ENCODE results near the gene VASN. TPM values are rescaled to one million over a fixed set of nuclear protein-coding genes. Genes with fewer than 3 reads are reported as not detected.

The VASN gene
- total RNA-seq, 4 donors from 2014 or later: 31.0 to 58.1 (median 32.9) TPM

DNA sequence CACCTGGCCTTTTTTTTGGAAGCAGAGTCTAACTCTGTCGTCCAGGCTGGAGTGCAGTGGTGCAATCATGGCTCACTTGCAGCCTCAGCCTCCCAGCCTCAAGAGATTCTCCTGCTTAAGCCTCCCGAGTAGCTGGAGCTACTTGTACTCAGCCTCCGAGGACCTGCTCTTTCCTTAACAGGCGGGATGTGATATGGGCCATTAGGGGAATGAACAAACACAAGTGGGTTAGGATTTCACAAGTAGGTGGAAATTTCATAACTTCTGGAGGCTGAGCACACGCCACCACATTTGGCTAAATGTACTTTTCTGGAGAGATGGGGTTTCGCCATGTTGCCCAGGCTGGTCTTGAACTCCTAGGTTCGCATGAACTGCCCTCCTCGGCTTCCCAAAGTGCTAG lies 24.6 kb upstream of the VASN start:
- no peak overlapping the region for H3K4me3 ChIP-seq
- H3K4me1 ChIP-seq: peaks cover 0 to 77% (median 29%) of the 10 kb centered on the region in 4 donors
- no peaks in the 10 kb centered on the region for H3K27me3 ChIP-seq
- H3K9me3 ChIP-seq: no peaks in the 10 kb centered on the region
- no peaks in the 10 kb centered on the region for H3K36me3 ChIP-seq
- peak overlapping the region in 2 of 4 donors; percentile 57 to 85 for H3K27ac ChIP-seq
- no peak for TF ChIP-seq POLR2A (IDR thresholded peaks at IDR 0.05)
- TF ChIP-seq, protein P1, sequence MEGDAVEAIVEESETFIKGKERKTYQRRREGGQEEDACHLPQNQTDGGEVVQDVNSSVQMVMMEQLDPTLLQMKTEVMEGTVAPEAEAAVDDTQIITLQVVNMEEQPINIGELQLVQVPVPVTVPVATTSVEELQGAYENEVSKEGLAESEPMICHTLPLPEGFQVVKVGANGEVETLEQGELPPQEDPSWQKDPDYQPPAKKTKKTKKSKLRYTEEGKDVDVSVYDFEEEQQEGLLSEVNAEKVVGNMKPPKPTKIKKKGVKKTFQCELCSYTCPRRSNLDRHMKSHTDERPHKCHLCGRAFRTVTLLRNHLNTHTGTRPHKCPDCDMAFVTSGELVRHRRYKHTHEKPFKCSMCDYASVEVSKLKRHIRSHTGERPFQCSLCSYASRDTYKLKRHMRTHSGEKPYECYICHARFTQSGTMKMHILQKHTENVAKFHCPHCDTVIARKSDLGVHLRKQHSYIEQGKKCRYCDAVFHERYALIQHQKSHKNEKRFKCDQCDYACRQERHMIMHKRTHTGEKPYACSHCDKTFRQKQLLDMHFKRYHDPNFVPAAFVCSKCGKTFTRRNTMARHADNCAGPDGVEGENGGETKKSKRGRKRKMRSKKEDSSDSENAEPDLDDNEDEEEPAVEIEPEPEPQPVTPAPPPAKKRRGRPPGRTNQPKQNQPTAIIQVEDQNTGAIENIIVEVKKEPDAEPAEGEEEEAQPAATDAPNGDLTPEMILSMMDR (IDR thresholded peaks at IDR 0.05): no peak
- TF ChIP-seq EP300 (IDR thresholded peaks at IDR 0.05): peak in 1 of 2 donors; percentile 66
- WGBS, 2 donors: 63 to 71% methylated on average over 8 of the region's 8 CpGs
- DNase-seq (ENCODE audit: low spot score in 2 of 2): no peak

DNA sequence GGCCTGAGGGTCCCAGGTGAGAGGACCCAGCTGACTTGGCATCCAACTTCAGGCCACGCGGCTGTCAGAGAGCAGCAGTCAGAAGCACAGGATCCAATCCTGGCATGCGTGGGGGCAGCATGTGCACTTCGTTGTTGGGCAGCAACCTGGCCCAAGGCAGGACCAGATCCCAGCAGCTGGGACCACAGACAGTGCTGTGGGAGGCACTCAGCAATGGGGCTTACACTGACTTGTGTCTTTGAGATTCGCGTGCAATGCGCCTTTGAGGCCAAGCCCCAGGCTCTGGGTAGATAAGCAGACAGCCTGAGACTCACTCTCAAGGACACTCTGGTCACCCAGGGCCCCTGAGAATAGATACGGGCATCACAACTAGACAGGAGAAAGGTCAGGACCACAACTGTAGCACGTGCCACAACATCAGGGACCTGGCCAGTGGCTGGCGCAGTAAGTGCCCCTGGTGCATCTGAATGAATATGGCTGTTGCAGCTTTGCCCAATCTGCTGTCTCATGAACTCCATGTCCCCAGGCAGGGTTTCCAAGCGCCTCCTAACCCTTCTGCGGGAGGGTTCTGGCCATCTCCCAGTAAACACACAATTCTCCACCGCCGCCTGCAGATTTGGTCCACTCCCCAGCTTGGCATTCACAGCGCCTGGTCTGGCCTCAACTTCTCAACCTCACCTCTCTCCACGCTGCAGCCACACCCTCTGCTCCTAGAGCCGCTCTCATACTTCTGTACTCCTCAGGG lies 23.7 kb upstream of the VASN start:
- peak overlapping the region in 2 of 4 donors; percentile 57 to 85 for H3K27ac ChIP-seq
- TF ChIP-seq EP300 (IDR thresholded peaks at IDR 0.05) (peak in 1 of 2 donors; percentile 5), POLR2A (IDR thresholded peaks at IDR 0.05) (no peak)
- TF ChIP-seq, protein P1 (IDR thresholded peaks at IDR 0.05): no peak
- no peak for DNase-seq (ENCODE audit: low spot score in 2 of 2)
- H3K4me1 ChIP-seq: peaks cover 0 to 76% (median 29%) of the 10 kb centered on the region in 4 donors
- no peaks in the 10 kb centered on the region for H3K27me3 ChIP-seq
- WGBS, 2 donors: 60 to 64% methylated on average over 15 to 17 of the region's 17 CpGs
- H3K36me3 ChIP-seq: no peaks in the 10 kb centered on the region
- H3K9me3 ChIP-seq: no peaks in the 10 kb centered on the region
- no peak overlapping the region for H3K4me3 ChIP-seq

DNA sequence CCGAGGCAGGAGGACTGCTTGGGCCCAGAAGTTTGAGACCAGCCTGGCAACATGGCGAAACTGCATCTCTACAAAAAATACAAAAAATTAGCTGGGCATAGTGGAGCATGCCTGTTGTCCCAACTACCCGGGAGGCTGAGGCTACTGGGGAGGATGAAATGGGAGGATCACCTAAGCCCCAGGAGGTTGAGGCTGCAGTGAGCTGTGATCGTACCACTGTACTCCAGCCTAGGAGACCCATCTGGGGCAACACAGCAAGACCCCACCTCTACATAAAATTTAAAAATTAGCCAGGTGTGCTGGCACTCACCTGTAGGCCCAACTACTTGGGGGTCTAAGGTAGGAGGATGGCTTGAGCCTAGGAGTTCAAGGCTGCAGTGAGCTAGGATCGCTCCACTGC lies 22.3 kb upstream of the VASN start:
- H3K27ac ChIP-seq: peak overlapping the region in 1 of 4 donors; percentile 8
- H3K27me3 ChIP-seq: no peaks in the 10 kb centered on the region
- H3K36me3 ChIP-seq: peaks cover 0 to 11% (median 0%) of the 10 kb centered on the region in 3 donors
- TF ChIP-seq, protein P1 (IDR thresholded peaks at IDR 0.05): no peak
- TF ChIP-seq POLR2A (IDR thresholded peaks at IDR 0.05) (no peak), EP300 (IDR thresholded peaks at IDR 0.05) (no peak)
- H3K4me3 ChIP-seq: no peak overlapping the region
- H3K4me1 ChIP-seq: peaks cover 0 to 65% (median 26%) of the 10 kb centered on the region in 4 donors
- 94 to 98% methylated on average over 5 of the region's 5 CpGs for WGBS, 2 donors
- H3K9me3 ChIP-seq: no peaks in the 10 kb centered on the region
- DNase-seq (ENCODE audit: low spot score in 2 of 2): no peak

DNA sequence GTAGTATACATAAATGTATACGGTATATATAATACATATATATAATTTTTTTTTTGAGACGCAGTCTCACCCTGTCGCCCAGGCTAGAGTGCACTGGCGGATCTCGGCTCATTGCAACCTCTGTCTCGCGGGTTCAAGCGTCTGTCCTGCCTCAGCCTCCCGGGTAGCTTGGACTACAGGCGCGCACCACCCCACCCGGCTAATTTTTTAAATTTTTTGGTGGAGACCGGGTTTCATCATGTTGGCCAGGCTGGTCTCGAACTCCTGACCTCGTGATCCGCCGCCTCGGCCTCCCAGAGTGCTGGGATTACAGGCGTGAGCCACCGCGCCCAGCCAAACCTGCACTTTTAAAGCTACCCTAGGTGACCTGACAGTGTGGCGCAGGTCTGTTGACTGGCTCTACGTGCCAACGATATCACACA lies 21.3 kb upstream of the VASN start:
- Histone ChIP-seq H3K9me3 (no peaks in the 10 kb centered on the region), H3K27ac (peak overlapping the region; percentile 82 to 93 (median 88)), H3K4me1 (peaks cover 0 to 58% (median 26%) of the 10 kb centered on the region in 4 donors), H3K4me3 (peak overlapping the region; percentile 71 to 98 (median 84)), H3K27me3 (no peaks in the 10 kb centered on the region), H3K36me3 (peaks cover 0 to 21% (median 0%) of the 10 kb centered on the region in 3 donors)
- DNase-seq (ENCODE audit: low spot score in 2 of 2): no peak
- 31 to 34% methylated on average over 24 of the region's 24 CpGs for WGBS, 2 donors
- TF ChIP-seq, protein P1 (IDR thresholded peaks at IDR 0.05): no peak
- TF ChIP-seq POLR2A (IDR thresholded peaks at IDR 0.05) (no peak), EP300 (IDR thresholded peaks at IDR 0.05) (no peak)
